ENCODE results near the gene OR52K2.

OR52K2 gene

DNA sequence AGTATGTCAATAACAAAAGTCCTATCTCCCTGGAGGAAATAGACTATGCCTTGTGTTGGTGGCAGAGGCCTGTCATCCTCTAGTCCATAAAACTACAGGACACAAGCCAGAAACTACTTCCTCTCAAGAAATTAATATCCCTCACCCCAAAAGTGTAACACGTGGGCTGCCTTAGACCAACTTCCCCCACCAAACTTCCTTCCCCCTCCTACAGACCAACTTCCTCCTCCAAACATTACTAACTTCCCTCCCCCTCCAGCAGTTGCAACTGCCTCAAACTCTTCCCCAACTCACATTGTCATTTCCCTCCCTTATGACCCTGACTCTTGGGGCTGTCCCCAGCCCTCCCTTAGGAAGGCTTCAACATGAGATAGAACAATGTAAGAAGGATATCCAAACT is 6.3 kb downstream of the OR52K2 start:
- no peak overlapping the region for H3K4me3 ChIP-seq (ENCODE audit: low read depth, low read length)
- no peaks in the 10 kb centered on the region for H3K27me3 ChIP-seq (ENCODE audit: control insufficient read depth, insufficient read depth, low read length)
- H3K27ac ChIP-seq (ENCODE audit: low read depth, low read length), result no peak overlapping the region
- no peak overlapping the region for H3K9ac ChIP-seq (ENCODE audit: low read length)
- peaks cover 22% of the 10 kb centered on the region for H3K9me3 ChIP-seq (ENCODE audit: control insufficient read depth, insufficient read depth, low read depth, low read length)
- no peaks in the 10 kb centered on the region for H3K4me1 ChIP-seq (ENCODE audit: control insufficient read depth, insufficient read depth, low read length)
- no peaks in the 10 kb centered on the region for H3K36me3 ChIP-seq (ENCODE audit: control insufficient read depth, insufficient read depth, low read length)

DNA sequence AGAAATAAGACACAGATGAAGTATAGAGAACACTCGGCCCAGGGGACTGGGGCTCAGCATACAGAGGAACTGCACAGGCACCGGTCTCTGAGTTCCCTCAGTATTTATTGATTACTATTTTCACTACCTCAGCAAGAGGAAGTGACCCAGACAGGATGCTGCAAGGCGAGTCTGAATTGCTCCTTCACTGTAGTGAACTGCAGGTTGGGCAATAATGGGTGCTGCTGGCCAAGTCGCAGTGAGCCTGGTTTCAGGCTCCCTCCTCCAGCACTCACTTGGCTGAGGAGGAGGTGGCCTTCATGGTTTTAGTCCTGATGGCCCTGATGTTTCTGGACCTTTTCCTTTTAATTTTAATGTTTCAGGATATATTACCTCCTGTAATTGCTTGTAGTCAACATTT is 10.4 kb downstream of the OR52K2 start:
- H3K4me1 ChIP-seq (ENCODE audit: control insufficient read depth, insufficient read depth, low read length), result no peaks in the 10 kb centered on the region
- H3K9ac ChIP-seq (ENCODE audit: low read length), result no peak overlapping the region
- H3K9me3 ChIP-seq (ENCODE audit: control insufficient read depth, insufficient read depth, low read depth, low read length), result peaks cover 21% of the 10 kb centered on the region
- H3K4me3 ChIP-seq (ENCODE audit: low read depth, low read length), result no peak overlapping the region
- no peaks in the 10 kb centered on the region for H3K36me3 ChIP-seq (ENCODE audit: control insufficient read depth, insufficient read depth, low read length)
- H3K27ac ChIP-seq (ENCODE audit: low read depth, low read length), result no peak overlapping the region
- no peaks in the 10 kb centered on the region for H3K27me3 ChIP-seq (ENCODE audit: control insufficient read depth, insufficient read depth, low read length)

DNA sequence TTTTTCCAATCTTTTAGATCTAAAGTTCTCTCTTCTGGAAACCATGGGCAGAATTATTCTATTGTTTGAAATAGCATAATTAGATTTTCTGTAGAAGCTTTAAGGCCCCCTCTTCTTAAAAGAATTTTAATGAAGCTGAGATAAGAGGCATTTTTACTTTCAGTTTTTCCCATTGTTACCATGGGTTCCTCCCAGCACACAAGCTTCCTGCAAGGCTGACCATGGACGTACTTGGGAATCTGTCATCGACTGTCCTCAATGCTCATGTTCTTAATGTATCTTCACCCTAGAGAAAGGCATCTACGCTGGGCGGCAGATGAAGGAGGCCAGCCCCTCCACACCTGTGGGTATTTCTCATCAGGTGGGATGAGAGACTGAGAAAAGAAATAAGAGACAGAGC is 11.1 kb downstream of the OR52K2 start:
- H3K27ac ChIP-seq (ENCODE audit: low read depth, low read length), result no peak overlapping the region
- no peaks in the 10 kb centered on the region for H3K27me3 ChIP-seq (ENCODE audit: control insufficient read depth, insufficient read depth, low read length)
- no peaks in the 10 kb centered on the region for H3K4me1 ChIP-seq (ENCODE audit: control insufficient read depth, insufficient read depth, low read length)
- H3K9me3 ChIP-seq (ENCODE audit: control insufficient read depth, insufficient read depth, low read depth, low read length), result peaks cover 22% of the 10 kb centered on the region
- H3K4me3 ChIP-seq (ENCODE audit: low read depth, low read length), result no peak overlapping the region
- H3K9ac ChIP-seq (ENCODE audit: low read length), result no peak overlapping the region
- H3K36me3 ChIP-seq (ENCODE audit: control insufficient read depth, insufficient read depth, low read length), result no peaks in the 10 kb centered on the region

DNA sequence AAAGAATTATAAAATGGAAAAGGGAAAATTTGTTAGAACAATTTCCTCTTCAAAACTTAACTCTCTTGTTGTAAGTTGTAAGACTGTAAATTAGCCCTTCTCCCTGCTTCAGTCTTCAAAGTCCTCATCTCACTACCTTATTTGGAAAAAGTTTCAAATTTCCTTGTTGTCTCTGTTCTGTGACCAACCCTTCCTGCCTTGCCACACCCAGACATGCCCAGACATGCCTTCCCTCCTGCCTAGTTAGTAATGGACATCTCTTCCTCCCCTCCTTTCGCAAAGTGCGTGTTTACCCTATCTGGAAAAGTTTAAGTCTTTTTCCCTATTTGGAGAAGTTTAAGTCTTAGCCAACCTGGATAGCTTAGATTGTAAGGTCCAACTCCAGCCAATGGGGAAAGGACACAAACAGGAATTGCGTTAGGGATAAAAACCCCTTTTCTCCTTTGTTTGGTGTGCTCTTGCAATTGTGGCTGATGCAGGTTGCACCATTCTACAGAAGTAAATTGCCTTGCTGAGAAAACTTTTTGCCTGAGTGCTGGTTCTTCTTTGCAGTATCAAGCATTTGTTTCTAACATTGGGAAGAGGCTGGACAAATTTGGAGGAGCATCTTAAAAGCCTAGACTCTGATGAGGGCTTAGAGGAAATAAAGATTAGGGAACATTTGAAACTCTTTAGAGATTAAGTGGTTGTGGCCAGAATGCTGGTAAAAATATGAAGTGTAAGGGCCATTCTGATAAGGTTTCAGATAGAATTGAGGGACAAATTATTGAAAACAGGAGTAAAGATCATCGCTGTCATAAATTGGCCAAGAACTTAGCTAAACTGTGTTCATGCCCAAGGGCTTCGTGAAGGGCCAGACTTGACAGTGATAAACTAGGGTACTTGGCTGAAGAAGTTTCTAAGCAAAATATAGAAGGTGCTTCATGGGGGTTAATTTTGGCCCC is 15.4 kb downstream of the OR52K2 start:
- Histone ChIP-seq H3K36me3 (ENCODE audit: control insufficient read depth, insufficient read depth, low read length) (no peaks in the 10 kb centered on the region), H3K27me3 (ENCODE audit: control insufficient read depth, insufficient read depth, low read length) (no peaks in the 10 kb centered on the region), H3K4me3 (ENCODE audit: low read depth, low read length) (no peak overlapping the region), H3K9me3 (ENCODE audit: control insufficient read depth, insufficient read depth, low read depth, low read length) (peaks cover 31% of the 10 kb centered on the region), H3K9ac (ENCODE audit: low read length) (no peak overlapping the region), H3K27ac (ENCODE audit: low read depth, low read length) (no peak overlapping the region; the same call in 1 of the 2 replicates), H3K4me1 (ENCODE audit: control insufficient read depth, insufficient read depth, low read length) (peaks cover 16% of the 10 kb centered on the region)

DNA sequence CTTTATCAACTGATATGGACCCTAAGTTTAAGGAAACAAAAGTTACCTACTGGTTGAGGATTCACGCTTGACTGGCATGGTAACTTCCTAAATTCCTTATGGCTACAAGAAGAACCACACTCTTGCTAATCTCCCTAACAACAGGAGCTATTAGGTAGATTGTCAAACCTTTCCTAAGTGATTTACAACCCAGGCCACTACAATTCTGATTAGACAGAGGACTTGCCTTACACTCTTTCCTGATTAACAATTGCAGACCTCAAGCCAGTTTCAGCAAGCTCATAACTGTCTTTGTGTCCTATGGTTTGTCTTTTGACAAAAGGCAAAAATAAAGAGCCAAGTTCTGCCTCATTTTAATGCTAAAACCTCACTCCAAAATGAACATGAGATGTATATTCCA is 16.3 kb downstream of the OR52K2 start:
- H3K4me3 ChIP-seq (ENCODE audit: low read depth, low read length), result no peak overlapping the region
- H3K9ac ChIP-seq (ENCODE audit: low read length), result no peak overlapping the region
- no peaks in the 10 kb centered on the region for H3K36me3 ChIP-seq (ENCODE audit: control insufficient read depth, insufficient read depth, low read length)
- H3K27ac ChIP-seq (ENCODE audit: low read depth, low read length), result no peak overlapping the region
- no peaks in the 10 kb centered on the region for H3K27me3 ChIP-seq (ENCODE audit: control insufficient read depth, insufficient read depth, low read length)
- peaks cover 16% of the 10 kb centered on the region for H3K4me1 ChIP-seq (ENCODE audit: control insufficient read depth, insufficient read depth, low read length)
- peaks cover 31% of the 10 kb centered on the region for H3K9me3 ChIP-seq (ENCODE audit: control insufficient read depth, insufficient read depth, low read depth, low read length)

DNA sequence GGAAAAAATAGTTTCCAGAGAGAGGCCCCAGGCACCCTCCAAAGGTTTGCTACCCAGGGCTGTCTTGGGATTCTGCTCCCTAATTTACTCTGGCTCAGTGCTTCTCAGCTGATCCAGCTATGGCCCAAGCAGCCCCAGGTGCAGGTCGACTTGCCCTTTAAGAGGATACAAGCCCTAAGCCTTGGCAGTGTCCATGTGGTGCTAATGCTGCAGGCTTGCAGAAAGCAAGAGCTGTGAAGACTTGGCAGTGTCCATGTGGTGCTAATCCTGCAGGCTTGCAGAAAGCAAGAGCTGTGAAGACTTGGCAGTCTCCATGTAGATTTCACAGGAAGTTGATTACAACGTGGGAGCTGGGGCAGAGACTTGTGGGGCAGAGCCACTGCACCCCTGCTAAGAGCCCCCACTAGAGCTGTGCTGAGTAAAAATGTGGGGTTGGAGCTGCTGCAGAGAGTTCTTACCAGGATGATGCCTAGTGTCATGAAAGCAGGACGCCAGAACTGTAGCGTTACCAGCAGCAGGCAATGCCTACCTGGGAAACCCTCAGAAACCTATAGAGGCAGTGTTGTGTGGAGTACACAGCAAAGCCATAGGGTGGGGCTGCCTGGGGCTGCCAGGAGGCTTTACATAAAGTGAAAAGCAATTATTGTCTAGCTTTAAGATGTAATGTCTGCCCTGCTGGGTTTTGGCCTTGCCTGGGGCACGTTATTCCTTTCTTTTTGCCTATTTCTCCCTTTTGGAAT is 17.2 kb downstream of the OR52K2 start:
- Histone ChIP-seq H3K36me3 (ENCODE audit: control insufficient read depth, insufficient read depth, low read length) (no peaks in the 10 kb centered on the region), H3K27ac (ENCODE audit: low read depth, low read length) (no peak overlapping the region), H3K4me3 (ENCODE audit: low read depth, low read length) (no peak overlapping the region), H3K9ac (ENCODE audit: low read length) (no peak overlapping the region), H3K9me3 (ENCODE audit: control insufficient read depth, insufficient read depth, low read depth, low read length) (peaks cover 31% of the 10 kb centered on the region), H3K4me1 (ENCODE audit: control insufficient read depth, insufficient read depth, low read length) (peaks cover 16% of the 10 kb centered on the region), H3K27me3 (ENCODE audit: control insufficient read depth, insufficient read depth, low read length) (no peaks in the 10 kb centered on the region)

DNA sequence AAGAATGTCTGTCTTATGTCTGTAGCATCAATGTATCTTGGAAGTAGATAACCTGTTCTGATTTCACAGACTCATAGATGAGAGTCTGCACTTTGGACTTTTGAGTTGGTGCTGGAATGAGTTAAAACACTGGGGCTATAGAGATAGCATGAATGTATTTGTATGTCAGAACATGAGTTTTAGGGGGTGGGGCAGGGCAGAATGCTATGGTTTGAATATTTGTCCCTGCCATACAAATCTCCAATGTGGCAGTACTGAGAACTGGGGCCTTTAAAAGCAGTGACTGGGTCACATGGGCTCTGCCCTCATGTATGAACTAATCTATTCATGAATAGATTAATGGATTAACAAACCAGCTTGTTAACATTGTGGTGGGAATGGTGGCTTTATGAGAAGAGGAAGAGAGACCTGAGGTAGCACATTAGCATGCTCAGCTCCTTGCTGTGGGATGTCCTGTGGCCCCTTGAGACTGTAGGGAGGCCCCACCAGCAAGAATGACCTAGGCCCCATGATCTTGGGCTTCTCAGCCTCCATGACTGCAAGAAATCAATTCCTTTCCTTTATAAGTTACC is 17.9 kb downstream of the OR52K2 start:
- peaks cover 16% of the 10 kb centered on the region for H3K4me1 ChIP-seq (ENCODE audit: control insufficient read depth, insufficient read depth, low read length)
- H3K27ac ChIP-seq (ENCODE audit: low read depth, low read length), result no peak overlapping the region
- no peaks in the 10 kb centered on the region for H3K27me3 ChIP-seq (ENCODE audit: control insufficient read depth, insufficient read depth, low read length)
- no peak overlapping the region for H3K4me3 ChIP-seq (ENCODE audit: low read depth, low read length)
- H3K36me3 ChIP-seq (ENCODE audit: control insufficient read depth, insufficient read depth, low read length), result no peaks in the 10 kb centered on the region
- H3K9me3 ChIP-seq (ENCODE audit: control insufficient read depth, insufficient read depth, low read depth, low read length), result peaks cover 31% of the 10 kb centered on the region
- no peak overlapping the region for H3K9ac ChIP-seq (ENCODE audit: low read length)

DNA sequence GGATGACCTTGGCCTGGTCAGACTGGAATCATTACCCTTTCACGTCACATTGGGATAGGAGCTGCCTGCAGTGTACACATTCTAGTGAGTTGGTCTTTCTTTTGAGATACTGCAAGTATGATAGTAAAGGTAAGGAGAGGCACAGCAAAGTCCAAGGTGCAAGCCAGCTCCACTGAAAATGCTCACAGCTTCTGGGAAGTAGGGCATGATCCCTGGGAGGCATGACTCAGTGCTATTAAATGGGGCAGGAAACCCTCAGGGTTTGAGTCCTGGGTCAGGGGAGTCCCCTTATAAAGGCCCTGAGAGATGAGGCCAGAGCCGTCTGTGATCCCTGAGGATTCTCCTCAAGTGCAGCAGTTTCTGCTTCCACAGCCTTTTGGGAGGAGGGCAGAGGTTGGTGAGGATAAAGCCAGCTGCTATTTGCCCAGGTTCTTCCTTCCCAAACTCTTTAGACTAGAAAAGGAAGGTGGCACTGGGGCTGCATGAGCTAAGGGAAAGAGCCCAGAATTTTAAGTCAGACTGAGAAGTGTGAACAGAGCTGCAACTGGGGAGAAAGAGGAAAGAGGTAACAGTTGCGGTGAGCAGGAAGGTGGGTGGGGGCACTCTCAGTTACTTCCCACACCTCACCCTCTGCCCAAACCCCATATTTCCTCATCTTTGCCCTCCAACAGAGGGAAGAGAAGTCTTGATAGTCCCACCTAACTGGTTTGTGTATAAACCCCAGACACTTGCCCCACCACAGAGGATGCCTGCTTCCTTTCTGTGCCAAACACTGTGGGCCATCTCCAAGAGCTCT is 18.9 kb downstream of the OR52K2 start:
- Histone ChIP-seq H3K9me3 (ENCODE audit: control insufficient read depth, insufficient read depth, low read depth, low read length) (peaks cover 27% of the 10 kb centered on the region), H3K36me3 (ENCODE audit: control insufficient read depth, insufficient read depth, low read length) (no peaks in the 10 kb centered on the region), H3K27me3 (ENCODE audit: control insufficient read depth, insufficient read depth, low read length) (no peaks in the 10 kb centered on the region), H3K9ac (ENCODE audit: low read length) (no peak overlapping the region), H3K4me1 (ENCODE audit: control insufficient read depth, insufficient read depth, low read length) (peaks cover 16% of the 10 kb centered on the region), H3K27ac (ENCODE audit: low read depth, low read length) (no peak overlapping the region), H3K4me3 (ENCODE audit: low read depth, low read length) (no peak overlapping the region)

DNA sequence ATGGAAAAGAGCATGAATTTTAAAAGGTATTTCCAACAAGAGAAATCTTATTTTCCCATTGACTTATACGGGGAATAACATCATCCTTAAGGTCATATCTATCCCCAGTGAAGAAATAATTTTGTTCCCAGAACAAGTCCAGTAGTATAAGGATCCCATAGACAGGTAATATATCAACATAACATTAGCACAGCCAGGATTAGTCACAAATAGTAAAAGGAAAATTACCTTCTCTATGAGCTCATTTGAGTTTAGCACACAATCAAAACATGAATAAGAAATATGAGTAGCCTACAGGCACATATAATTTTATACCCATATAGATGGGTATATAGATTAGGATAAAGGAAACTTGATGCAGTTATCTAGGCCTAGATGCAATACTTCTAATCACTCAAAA is 30.5 kb downstream of the OR52K2 start:
- no peak overlapping the region for H3K9ac ChIP-seq (ENCODE audit: low read length)
- H3K4me3 ChIP-seq (ENCODE audit: low read depth, low read length), result no peak overlapping the region
- peaks cover 11% of the 10 kb centered on the region for H3K4me1 ChIP-seq (ENCODE audit: control insufficient read depth, insufficient read depth, low read length)
- no peaks in the 10 kb centered on the region for H3K27me3 ChIP-seq (ENCODE audit: control insufficient read depth, insufficient read depth, low read length)
- no peaks in the 10 kb centered on the region for H3K36me3 ChIP-seq (ENCODE audit: control insufficient read depth, insufficient read depth, low read length)
- no peaks in the 10 kb centered on the region for H3K9me3 ChIP-seq (ENCODE audit: control insufficient read depth, insufficient read depth, low read depth, low read length)
- H3K27ac ChIP-seq (ENCODE audit: low read depth, low read length), result no peak overlapping the region

DNA sequence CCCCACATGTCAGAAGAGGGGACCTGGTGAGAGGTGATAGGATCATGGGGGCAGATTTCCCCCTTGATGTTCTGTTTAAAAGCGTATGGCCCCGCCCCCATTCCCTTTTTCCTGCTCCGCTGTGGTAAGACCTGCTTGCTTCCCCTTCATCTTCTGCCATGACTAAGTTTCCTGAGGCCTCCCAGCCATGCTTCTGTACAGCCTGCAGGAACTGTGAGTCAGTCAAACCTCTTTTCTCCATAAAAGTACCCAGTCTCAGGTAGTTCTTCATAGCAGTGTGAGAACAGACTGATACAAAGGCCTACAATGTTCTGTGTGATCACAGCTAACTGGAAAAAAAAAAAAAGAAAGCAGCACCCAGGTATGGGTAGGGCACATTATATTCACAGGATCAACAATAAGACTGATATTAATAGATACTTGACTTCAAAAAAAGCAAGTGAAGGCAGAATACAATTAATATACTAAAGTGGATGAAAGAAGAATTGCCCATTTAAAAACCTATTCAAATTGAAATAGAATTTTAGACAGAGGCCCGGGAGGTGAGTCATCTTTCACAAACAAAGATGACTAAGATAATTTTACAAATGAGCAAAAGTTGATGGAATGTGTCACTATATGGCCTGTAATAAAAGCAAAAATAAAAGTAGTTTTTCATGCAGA is 31.6 kb downstream of the OR52K2 start:
- Histone ChIP-seq H3K9me3 (ENCODE audit: control insufficient read depth, insufficient read depth, low read depth, low read length) (no peaks in the 10 kb centered on the region), H3K4me1 (ENCODE audit: control insufficient read depth, insufficient read depth, low read length) (peaks cover 11% of the 10 kb centered on the region), H3K36me3 (ENCODE audit: control insufficient read depth, insufficient read depth, low read length) (no peaks in the 10 kb centered on the region), H3K9ac (ENCODE audit: low read length) (no peak overlapping the region), H3K27me3 (ENCODE audit: control insufficient read depth, insufficient read depth, low read length) (no peaks in the 10 kb centered on the region), H3K4me3 (ENCODE audit: low read depth, low read length) (no peak overlapping the region), H3K27ac (ENCODE audit: low read depth, low read length) (no peak overlapping the region)
